Gastrocnemius medialis (tissue), 4 donors: ENCODE measurements around the gene PCNX2. TPM values are rescaled to one million over a fixed set of nuclear protein-coding genes. Genes with fewer than 3 reads are reported as not detected.
A peak's percentile ranks its signal among the peaks of the same experiment; 100 is the strongest.

ENCODE experiments used
- ATAC-seq, 2 donors: fragments of 150-250 bp; one replicate each; pipeline ENCODE4 v1.9.1; 2016
- DNase-seq, 2 donors: peaks; one replicate each; pipeline ENCODE4 v3.0.0-alpha.2; 2019
- H3K27ac ChIP-seq, 4 donors: fragments of 200-600 bp; sonication (generic); 1 replicate in 1 of 4; 2 replicates in 3 of 4; pipeline ENCODE4 v1.5.1; 2016 to 2018; ENCODE audit warnings: mild to moderate bottlenecking in 2 of 4, moderate library complexity in 1 of 4
- H3K27me3 ChIP-seq, 3 donors: fragments of 200-600 bp; sonication (generic) in 2 of 3; 1 replicate in 1 of 3; 2 replicates in 2 of 3; pipeline versions ENCODE4 v1.5.1 to v1.6.0; 2016 to 2019; ENCODE audit warnings: mild to moderate bottlenecking in 1 of 3, moderate library complexity in 1 of 3
- H3K36me3 ChIP-seq, 2 donors: fragments of 200-600 bp; sonication (generic) in 1 of 2; one replicate each; pipeline ENCODE4 v1.5.1; 2017 to 2018
- H3K4me1 ChIP-seq, 2 donors: fragments of 200-600 bp; sonication (generic) in 1 of 2; one replicate each; pipeline ENCODE4 v1.5.1; 2016 to 2017; ENCODE audit warnings: mild to moderate bottlenecking in 2 of 2
- H3K4me3 ChIP-seq, 4 donors: fragments of 200-600 bp; sonication (generic) in 3 of 4; 1 replicate in 1 of 4; 2 replicates in 3 of 4; pipeline ENCODE4 v1.5.1; 2016 to 2019; ENCODE audit warnings: mild to moderate bottlenecking in 2 of 4
- H3K9me3 ChIP-seq, 3 donors: fragments of 200-600 bp; sonication (generic) in 2 of 3; 1 replicate in 1 of 3; 2 replicates in 2 of 3; pipeline ENCODE4 v1.5.1; 2016 to 2019
- POLR2A ChIP-seq, 2 donors: fragments of 450-650 bp; IDR thresholded peaks; one replicate each; pipeline ENCODE4 v1.6.1; 2017; ENCODE audit warnings: antibody characterized with exemption in 2 of 2, mild to moderate bottlenecking in 2 of 2, moderate library complexity in 2 of 2
- in situ Hi-C, 4 donors: fragments of 200-750 bp; cut with MboI; loops; one replicate each; pipeline versions ENCODE4 v1.15.0 to v1.8.0; 2017; ENCODE audit warnings: low sequenced_read_pairs in 4 of 4
- intact Hi-C: fragments of 100-400 bp; cut with DNase I; formaldehyde crosslinking; loops from one replicate; pipeline ENCODE4 v1.15.1; 2023; ENCODE audit warnings: low total_unique reads
- total RNA-seq, 4 donors: library from RNA; depleted of rRNA; stranded (reverse); fragments of >200 nt; gene quantifications; one replicate each; pipeline versions ENCODE4 v1.1.0 to v1.2.3, GENCODE V29; 2016
- TF ChIP-seq, protein P1 (sequence below), 5 experiments: fragments of 450-650 bp in 3 of 5; fragments of 200-600 bp in 2 of 5; sonication (generic) in 2 of 5; IDR thresholded peaks in 4 of 5; conservative IDR thresholded peaks in 1 of 5; 1 replicate in 4 of 5; 2 replicates in 1 of 5; pipeline ENCODE4 v1.5.1; 2016 to 2019; ENCODE audit warnings: antibody characterized with exemption in 5 of 5, mild to moderate bottlenecking in 3 of 5, moderate library complexity in 3 of 5

The PCNX2 gene
- total RNA-seq, 4 donors from 2014 or later = 0.34 to 5.6 (median 1.9) TPM

GRCh38 chr1:232983375-232983774 is 312.1 kb downstream of the PCNX2 start:
- Histone ChIP-seq H3K36me3 (no peaks in the 10 kb centered on the region), H3K4me1 (peaks cover 5 to 7% of the 10 kb centered on the region in 2 donors), H3K4me3 (no peak overlapping the region), H3K9me3 (no peaks in the 10 kb centered on the region), H3K27me3 (no peaks in the 10 kb centered on the region), H3K27ac (no peak overlapping the region)
- intact Hi-C loops = no loop called here
- DNase-seq = no peak
- in situ Hi-C loops = no loop called here
- TF ChIP-seq, protein P1, sequence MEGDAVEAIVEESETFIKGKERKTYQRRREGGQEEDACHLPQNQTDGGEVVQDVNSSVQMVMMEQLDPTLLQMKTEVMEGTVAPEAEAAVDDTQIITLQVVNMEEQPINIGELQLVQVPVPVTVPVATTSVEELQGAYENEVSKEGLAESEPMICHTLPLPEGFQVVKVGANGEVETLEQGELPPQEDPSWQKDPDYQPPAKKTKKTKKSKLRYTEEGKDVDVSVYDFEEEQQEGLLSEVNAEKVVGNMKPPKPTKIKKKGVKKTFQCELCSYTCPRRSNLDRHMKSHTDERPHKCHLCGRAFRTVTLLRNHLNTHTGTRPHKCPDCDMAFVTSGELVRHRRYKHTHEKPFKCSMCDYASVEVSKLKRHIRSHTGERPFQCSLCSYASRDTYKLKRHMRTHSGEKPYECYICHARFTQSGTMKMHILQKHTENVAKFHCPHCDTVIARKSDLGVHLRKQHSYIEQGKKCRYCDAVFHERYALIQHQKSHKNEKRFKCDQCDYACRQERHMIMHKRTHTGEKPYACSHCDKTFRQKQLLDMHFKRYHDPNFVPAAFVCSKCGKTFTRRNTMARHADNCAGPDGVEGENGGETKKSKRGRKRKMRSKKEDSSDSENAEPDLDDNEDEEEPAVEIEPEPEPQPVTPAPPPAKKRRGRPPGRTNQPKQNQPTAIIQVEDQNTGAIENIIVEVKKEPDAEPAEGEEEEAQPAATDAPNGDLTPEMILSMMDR (IDR thresholded peaks at IDR 0.05 in 4 of 5, conservative IDR thresholded peaks at IDR 0.05 in 1 of 5) = no peak
- no peak for TF ChIP-seq POLR2A (IDR thresholded peaks at IDR 0.05)
- ATAC-seq = no peak

DNA sequence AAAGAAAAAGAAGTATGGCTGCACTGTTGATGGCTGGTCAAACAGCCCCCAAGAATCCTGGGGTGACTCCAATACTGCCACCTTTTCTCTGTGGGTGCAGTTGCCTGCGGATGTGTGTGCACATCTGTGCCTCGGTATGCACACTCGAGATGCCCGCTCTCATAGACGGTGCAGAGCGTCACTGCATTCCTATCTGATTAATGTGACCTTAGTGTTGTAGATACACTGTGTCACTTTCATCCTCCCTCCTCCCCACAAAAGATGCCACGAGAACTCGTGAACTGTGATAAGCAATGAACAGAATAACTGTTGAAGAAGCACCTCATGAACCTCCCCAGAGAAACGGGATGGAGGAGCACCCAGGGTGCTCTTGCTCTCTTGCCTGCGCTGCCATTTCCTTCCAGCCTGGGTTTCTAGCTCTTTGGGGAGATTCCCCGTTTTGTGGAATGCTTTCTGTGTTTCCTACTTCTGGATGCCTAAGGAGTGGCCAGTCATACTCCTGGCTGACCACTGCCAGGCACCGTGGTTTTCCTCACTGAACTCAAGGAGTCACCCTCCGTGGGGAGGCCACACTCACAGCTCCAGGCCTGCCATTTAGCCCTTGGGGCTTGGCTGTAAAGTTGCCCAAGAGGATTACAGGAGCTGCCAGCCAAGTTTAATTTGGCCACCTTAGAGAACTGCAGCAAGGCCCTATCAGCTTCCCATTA is 313.1 kb downstream of the PCNX2 start:
- Histone ChIP-seq H3K27me3 (no peaks in the 10 kb centered on the region), H3K9me3 (no peaks in the 10 kb centered on the region), H3K27ac (no peak overlapping the region), H3K4me3 (no peak overlapping the region), H3K4me1 (peaks cover 5 to 7% of the 10 kb centered on the region in 2 donors), H3K36me3 (no peaks in the 10 kb centered on the region)
- DNase-seq = peak in 1 of 2 donors; percentile 29
- ATAC-seq = peak in 1 of 2 donors; percentile 83
- intact Hi-C loops (no loop called here), in situ Hi-C loops (no loop called here)
- TF ChIP-seq, protein P1 (IDR thresholded peaks at IDR 0.05 in 4 of 5, conservative IDR thresholded peaks at IDR 0.05 in 1 of 5) = no peak
- no peak for TF ChIP-seq POLR2A (IDR thresholded peaks at IDR 0.05)

- H3K4me3 ChIP-seq = no peak overlapping the region
- ATAC-seq (no peak), DNase-seq (no peak)
- TF ChIP-seq POLR2A (IDR thresholded peaks at IDR 0.05) = no peak
- TF ChIP-seq, protein P1 (IDR thresholded peaks at IDR 0.05 in 4 of 5, conservative IDR thresholded peaks at IDR 0.05 in 1 of 5) = no peak
- H3K4me1 ChIP-seq = peaks cover 5 to 7% of the 10 kb centered on the region in 2 donors
- H3K27ac ChIP-seq = no peak overlapping the region
- H3K27me3 ChIP-seq = no peaks in the 10 kb centered on the region
- H3K9me3 ChIP-seq = no peaks in the 10 kb centered on the region
- in situ Hi-C loops (no loop called here), intact Hi-C loops (no loop called here)
- peaks cover 0 to 10% of the 10 kb centered on the region in 2 donors for H3K36me3 ChIP-seq
Observed at GRCh38 chr1:232980986-232981560, 314.5 kb downstream of the PCNX2 start.

DNA sequence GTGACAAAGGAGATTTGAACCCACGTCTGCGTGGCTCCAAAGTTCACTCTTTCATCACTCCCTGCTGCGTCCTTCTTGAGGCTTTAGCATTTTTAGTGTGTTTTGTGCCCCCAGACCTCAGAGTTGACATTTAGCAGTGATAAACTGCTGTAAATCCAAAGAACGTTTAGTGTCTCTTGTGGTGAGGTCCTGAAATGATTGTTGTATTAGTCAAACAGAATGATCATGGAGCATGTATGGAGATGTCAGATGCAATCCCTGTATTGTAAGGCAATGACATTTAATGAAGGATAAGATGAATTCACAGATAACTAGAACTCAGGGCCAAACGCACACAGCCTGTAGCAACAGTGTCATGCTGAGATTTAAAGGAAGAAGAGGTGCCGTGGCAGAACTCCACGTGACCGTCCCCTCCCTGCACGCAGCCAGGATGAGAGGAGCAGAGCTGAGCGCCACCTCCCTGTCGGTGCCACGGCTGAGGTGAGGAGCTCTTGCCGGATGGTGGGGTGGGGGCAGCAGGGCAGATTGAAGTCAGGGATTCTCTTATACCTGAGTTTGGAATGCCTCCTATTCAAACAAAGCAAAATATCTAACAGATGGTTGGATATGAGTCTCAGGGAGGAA is 315.1 kb downstream of the PCNX2 start:
- no peak for ATAC-seq
- Histone ChIP-seq H3K4me3 (no peak overlapping the region), H3K4me1 (peaks cover 5 to 7% of the 10 kb centered on the region in 2 donors), H3K27ac (no peak overlapping the region), H3K27me3 (no peaks in the 10 kb centered on the region), H3K36me3 (peaks cover 0 to 10% of the 10 kb centered on the region in 2 donors), H3K9me3 (no peaks in the 10 kb centered on the region)
- intact Hi-C loops = no loop called here
- no peak for DNase-seq
- in situ Hi-C loops = no loop called here
- no peak for TF ChIP-seq POLR2A (IDR thresholded peaks at IDR 0.05)
- TF ChIP-seq, protein P1 (IDR thresholded peaks at IDR 0.05 in 4 of 5, conservative IDR thresholded peaks at IDR 0.05 in 1 of 5) = no peak
